PC-9 (cell line): ENCODE results near the gene ESPNL. TPM values are rescaled to one million over a fixed set of nuclear protein-coding genes. Genes with fewer than 3 reads are reported as not detected.

ENCODE experiments used
- BruUV-seq: library from RNA; stranded (reverse); fragments of 400-500 nt; replicated peaks from 2 replicates; lab custom pipeline; 2021; lab: Mats Ljungman, UMichigan
- CTCF ChIA-PET: fragments of 300-600 bp; sonication (Branson Sonifier 250); formaldehyde crosslinking; loops from one replicate; lab custom pipeline; 2022; ENCODE audit warnings: antibody characterized with exemption; lab: Charles Lee
- POLR2A ChIA-PET: fragments of 300-600 bp; sonication (Branson Sonifier 250); formaldehyde crosslinking; loops from one replicate; lab custom pipeline; 2022; ENCODE audit warnings: antibody characterized with exemption; ENCODE audit not compliant: unreplicated experiment; lab: Charles Lee
- DNase-seq, 2 experiments: peaks; one replicate each; pipeline versions ENCODE4 v3.0.0 to v3.0.0-alpha.2; 2015 to 2022; ENCODE audit warnings: mixed read lengths in 1 of 2
- H2AFZ ChIP-seq: fragments of 200-600 bp; sonication (generic); 2 replicates; pipeline ENCODE4 v1.8.1; 2017; ENCODE audit warnings: antibody characterized with exemption
- H3F3A ChIP-seq: fragments of 200-600 bp; sonication (generic); 2 replicates; pipeline ENCODE4 v1.8.1; 2017; ENCODE audit warnings: antibody characterized with exemption, mild to moderate bottlenecking, low read depth; ENCODE audit not compliant: insufficient read depth
- H3K27ac ChIP-seq: fragments of 200-600 bp; sonication (generic); 2 replicates; pipeline ENCODE4 v1.6.1; 2016; ENCODE audit warnings: mixed run types
- H3K27me3 ChIP-seq: fragments of 200-600 bp; sonication (generic); 2 replicates; pipeline ENCODE4 v1.6.1; 2016; ENCODE audit warnings: low read depth, mixed run types; ENCODE audit not compliant: insufficient read depth
- H3K36me3 ChIP-seq: fragments of 200-600 bp; sonication (generic); 2 replicates; pipeline ENCODE4 v1.6.1; 2016; ENCODE audit warnings: low read depth, mixed run types
- H3K4me1 ChIP-seq: fragments of 200-600 bp; sonication (generic); replicated peaks from 2 replicates; pipeline ENCODE4 v1.6.1; 2016; ENCODE audit warnings: mixed run types; ENCODE audit not compliant: insufficient read depth
- H3K4me2 ChIP-seq: fragments of 200-600 bp; sonication (generic); 2 replicates; pipeline ENCODE4 v1.6.1; 2017; ENCODE audit warnings: mixed run types
- H3K4me3 ChIP-seq: fragments of 200-600 bp; sonication (generic); 2 replicates; pipeline ENCODE4 v1.6.1; 2016; ENCODE audit warnings: mixed run types
- H3K79me2 ChIP-seq: fragments of 200-600 bp; sonication (generic); 2 replicates; pipeline ENCODE4 v1.6.1; 2017; ENCODE audit warnings: low read depth, mixed run types
- H3K9me2 ChIP-seq: fragments of 200-600 bp; sonication (generic); 2 replicates; pipeline ENCODE4 v1.8.1; 2017; ENCODE audit warnings: mild to moderate bottlenecking; ENCODE audit not compliant: insufficient read depth
- H3K9me3 ChIP-seq: fragments of 200-600 bp; sonication (generic); 2 replicates; pipeline ENCODE4 v1.8.1; 2016; ENCODE audit warnings: low read depth; ENCODE audit not compliant: insufficient read depth
- H4K20me1 ChIP-seq: fragments of 200-600 bp; sonication (generic); 2 replicates; pipeline ENCODE4 v1.8.1; 2017; ENCODE audit not compliant: insufficient read depth
- EZH2 ChIP-seq: fragments of 200-600 bp; sonication (generic); IDR thresholded peaks from 2 replicates; pipeline ENCODE4 v1.8.0; 2017; ENCODE audit warnings: antibody characterized with exemption, low read depth
- intact Hi-C: fragments of 100-400 bp; cut with micrococcal nuclease; formaldehyde crosslinking; loops from one replicate; pipeline ENCODE4 v1.10.0; 2022; ENCODE audit not compliant: unreplicated experiment
- total RNA-seq: library from RNA; stranded (reverse); gene quantifications from 2 replicates; pipeline ENCODE4 v1.2.3, GENCODE V29; 2021
- TF ChIP-seq, protein P1 (sequence below): fragments of 200-600 bp; sonication (generic); conservative IDR thresholded peaks from 2 replicates; pipeline ENCODE4 v1.6.1; 2017; ENCODE audit warnings: mixed run types, antibody characterized with exemption, mild to moderate bottlenecking, moderate library complexity

The ESPNL gene
- total RNA-seq, 1 experiment from 2014 or later = 1.1 TPM

DNA sequence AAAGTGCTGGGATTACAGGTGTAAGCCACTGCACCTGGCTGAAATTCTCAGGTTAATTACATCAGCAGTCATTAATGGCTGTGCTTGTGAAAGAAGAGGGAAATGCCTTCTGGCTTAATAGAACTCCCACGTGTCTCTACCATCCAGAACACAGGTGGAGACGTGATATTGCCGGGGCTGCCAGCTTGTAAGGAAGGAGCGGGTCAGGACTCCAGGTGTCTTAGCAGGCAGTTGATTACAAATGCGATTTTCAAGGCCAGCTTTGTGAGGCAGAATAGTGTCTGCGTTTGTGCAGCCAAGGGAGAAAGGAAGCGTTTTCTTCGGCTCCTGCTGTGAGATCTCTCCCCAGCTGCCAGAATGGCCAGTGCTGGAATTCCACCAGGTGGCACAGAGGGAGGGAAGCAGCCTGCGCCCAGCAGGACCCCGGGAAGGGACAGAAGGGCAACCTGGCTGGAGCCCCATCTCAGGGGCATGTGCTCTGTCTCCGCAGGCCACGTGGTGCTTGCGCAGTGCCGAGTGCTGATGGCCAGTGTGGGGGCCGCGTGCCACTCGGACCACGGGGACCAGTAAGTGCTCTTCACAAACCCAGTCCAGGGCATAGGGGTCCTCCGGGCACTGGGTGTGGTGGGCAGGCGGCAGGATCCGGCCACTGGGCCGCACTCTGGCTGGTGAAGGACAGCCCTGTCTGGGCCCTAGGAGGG, 3.7 kb upstream of the ESPNL start:
- TF ChIP-seq, protein P1, sequence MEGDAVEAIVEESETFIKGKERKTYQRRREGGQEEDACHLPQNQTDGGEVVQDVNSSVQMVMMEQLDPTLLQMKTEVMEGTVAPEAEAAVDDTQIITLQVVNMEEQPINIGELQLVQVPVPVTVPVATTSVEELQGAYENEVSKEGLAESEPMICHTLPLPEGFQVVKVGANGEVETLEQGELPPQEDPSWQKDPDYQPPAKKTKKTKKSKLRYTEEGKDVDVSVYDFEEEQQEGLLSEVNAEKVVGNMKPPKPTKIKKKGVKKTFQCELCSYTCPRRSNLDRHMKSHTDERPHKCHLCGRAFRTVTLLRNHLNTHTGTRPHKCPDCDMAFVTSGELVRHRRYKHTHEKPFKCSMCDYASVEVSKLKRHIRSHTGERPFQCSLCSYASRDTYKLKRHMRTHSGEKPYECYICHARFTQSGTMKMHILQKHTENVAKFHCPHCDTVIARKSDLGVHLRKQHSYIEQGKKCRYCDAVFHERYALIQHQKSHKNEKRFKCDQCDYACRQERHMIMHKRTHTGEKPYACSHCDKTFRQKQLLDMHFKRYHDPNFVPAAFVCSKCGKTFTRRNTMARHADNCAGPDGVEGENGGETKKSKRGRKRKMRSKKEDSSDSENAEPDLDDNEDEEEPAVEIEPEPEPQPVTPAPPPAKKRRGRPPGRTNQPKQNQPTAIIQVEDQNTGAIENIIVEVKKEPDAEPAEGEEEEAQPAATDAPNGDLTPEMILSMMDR = no peak
- no peak for TF ChIP-seq EZH2
- ChIA-PET CTCF (no interaction called here), POLR2A (no interaction called here)
- Histone ChIP-seq H3K27ac (no peak overlapping the region), H4K20me1 (no peaks in the 10 kb centered on the region), H3K9me2 (no peaks in the 10 kb centered on the region), H3K4me2 (no peak overlapping the region), H3K9me3 (no peaks in the 10 kb centered on the region), H3F3A (peaks cover 16% of the 10 kb centered on the region; the same call in 1 of the 2 replicates), H3K4me3 (no peak overlapping the region), H3K79me2 (no peaks in the 10 kb centered on the region), H3K36me3 (no peaks in the 10 kb centered on the region), H2AFZ (no peak overlapping the region), H3K27me3 (no peaks in the 10 kb centered on the region), H3K4me1 (peaks cover 10% of the 10 kb centered on the region)
- no peak for DNase-seq
- intact Hi-C loops = no loop called here
- no TSS peak for BruUV-seq

DNA sequence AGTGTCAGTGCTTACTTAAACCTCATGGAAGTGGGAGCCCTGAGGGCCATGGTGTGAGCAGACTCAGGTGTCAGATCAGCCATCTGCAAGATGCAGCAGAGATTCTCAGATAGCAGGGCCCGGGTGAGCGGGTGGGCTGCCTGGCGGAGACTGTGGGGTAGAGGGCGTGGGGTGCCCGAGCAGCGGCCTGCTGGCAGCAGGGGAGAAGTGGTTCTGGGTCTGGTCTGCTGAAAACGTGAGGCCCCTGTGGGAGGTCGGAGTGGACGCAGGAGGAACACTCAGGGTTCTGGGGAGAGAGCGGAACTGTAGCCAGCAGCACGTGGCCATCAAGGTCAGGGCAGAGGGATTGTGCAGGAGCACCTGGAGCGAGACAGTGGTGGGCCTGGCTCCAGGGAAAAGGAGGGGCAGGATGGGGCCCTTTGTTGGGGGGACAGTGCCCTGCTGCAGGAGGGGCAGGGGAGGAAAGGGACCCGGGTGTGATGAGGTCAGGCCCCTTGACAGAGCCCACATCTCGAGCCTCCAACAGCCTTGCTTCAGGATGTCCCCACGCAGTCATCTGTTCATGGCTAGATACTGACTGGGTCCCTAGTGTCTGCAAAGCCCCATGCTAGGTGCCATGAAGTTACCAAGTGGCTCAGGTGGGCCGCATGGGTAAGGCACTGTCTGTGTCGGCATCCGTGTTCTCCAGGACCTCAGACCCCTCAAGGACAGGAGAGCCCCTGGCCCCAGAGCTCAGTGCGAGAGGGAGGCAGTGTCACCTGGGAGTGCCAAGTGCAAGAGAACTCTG, 2.7 kb upstream of the ESPNL start:
- H3K4me2 ChIP-seq = no peak overlapping the region
- no peaks in the 10 kb centered on the region for H3K27me3 ChIP-seq
- no TSS peak for BruUV-seq
- no peaks in the 10 kb centered on the region for H3K9me2 ChIP-seq
- no peak overlapping the region for H3K27ac ChIP-seq
- no peak overlapping the region for H3K4me3 ChIP-seq
- peaks cover 10% of the 10 kb centered on the region for H3K4me1 ChIP-seq
- CTCF ChIA-PET = no interaction called here
- no peak for TF ChIP-seq EZH2
- TF ChIP-seq, protein P1 = no peak
- no peaks in the 10 kb centered on the region for H4K20me1 ChIP-seq
- H3K9me3 ChIP-seq = no peaks in the 10 kb centered on the region
- no peak overlapping the region for H2AFZ ChIP-seq
- H3F3A ChIP-seq = peaks cover 16% of the 10 kb centered on the region; the same call in 1 of the 2 replicates
- POLR2A ChIA-PET = interaction anchor here (0.5 kb wide), 1 partner anchor 191 kb away, joined by 4 read pairs; the partner anchor contains the start of gene PER2
- intact Hi-C loops = no loop called here
- no peak for DNase-seq
- no peaks in the 10 kb centered on the region for H3K79me2 ChIP-seq
- H3K36me3 ChIP-seq = no peaks in the 10 kb centered on the region

DNA sequence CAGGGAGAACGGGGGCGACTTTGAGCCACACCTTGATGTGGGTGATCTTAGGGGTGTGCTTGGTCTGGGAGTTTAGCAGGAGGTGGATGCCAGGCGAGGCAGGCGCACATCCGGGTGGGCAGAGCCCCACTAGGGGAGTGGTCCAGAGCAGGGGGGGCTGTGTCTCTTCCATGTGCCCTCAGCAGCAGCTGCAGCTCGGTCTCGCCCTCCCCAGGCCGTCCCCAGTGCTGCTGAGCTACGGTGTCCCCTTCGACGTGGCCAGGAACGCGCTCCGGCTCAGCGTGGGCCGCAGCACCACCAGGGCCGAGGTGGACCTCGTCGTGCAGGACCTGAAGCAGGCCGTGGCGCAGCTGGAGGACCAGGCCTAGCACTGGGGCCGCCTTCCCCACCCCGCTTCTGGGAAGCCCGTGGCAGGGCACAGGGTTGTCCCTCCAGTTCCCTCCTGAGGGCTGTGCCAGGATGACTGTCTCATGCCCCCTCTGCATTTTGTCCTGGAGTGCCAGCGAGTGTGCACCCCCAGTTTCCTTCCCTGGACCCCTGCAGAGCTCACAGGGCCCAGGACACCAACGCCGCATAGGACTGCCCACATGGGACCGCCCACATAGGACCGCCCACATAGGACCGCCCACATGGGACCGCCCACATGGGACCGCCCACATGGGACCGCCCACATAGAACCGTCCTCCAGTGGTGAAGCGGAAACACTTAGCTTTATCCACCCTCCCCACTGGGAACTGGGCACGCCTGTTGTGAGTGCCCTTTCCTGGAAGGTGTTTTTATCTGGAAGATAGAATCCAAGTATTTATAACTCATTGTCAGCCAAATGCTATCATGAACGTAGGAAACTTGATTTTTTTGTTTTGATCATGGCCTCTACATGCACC, 1.9 kb upstream of the ESPNL start:
- Histone ChIP-seq H3K9me3 (no peaks in the 10 kb centered on the region), H3K79me2 (no peaks in the 10 kb centered on the region), H3K4me1 (peaks cover 10% of the 10 kb centered on the region), H3K4me3 (no peak overlapping the region), H3K27ac (no peak overlapping the region), H4K20me1 (no peaks in the 10 kb centered on the region), H3K27me3 (no peaks in the 10 kb centered on the region), H3K36me3 (no peaks in the 10 kb centered on the region), H2AFZ (no peak overlapping the region), H3F3A (peaks cover 16% of the 10 kb centered on the region), H3K9me2 (no peaks in the 10 kb centered on the region), H3K4me2 (peak overlapping the region; percentile 53)
- CTCF ChIA-PET = interaction anchor here (0.5 to 1.0 kb wide), 6 partner anchors 29 to 261 kb away, joined by 3 to 11 read pairs (median 7); partner anchors contain the start of gene SCLY
- TF ChIP-seq, protein P1 = no peak
- no peak for TF ChIP-seq EZH2
- intact Hi-C loops = no loop called here
- no TSS peak for BruUV-seq
- POLR2A ChIA-PET = interaction anchor here (0.5 to 0.7 kb wide), 10 partner anchors 11 to 680 kb away, joined by 3 to 13 read pairs (median 4); no protein-coding TSS in a partner anchor
- DNase-seq = peak; percentile 72 to 88
